Measurements from ENCODE around the gene TTC34.
"Not testable (repeated sequence)": the region's sequence is repeated elsewhere in the genome, so short reads cannot be mapped to it uniquely, and the experiment has no call there.

- not testable (repeated sequence) for TF ChIP-seq CTCF, POLR2A (IDR thresholded peaks at IDR 0.05)
These were observed 144.4 kb downstream of the TTC34 start for GRCh38 chr1:2657124-2657523.

Data from sigmoid colon (tissue), 3 donors.